ENCODE data around the gene ACACA. TPM values are rescaled to one million over a fixed set of nuclear protein-coding genes. Genes with fewer than 3 reads are reported as not detected.

The ACACA gene
- total and polyA plus RNA-seq, 2 donors (not counting 1 experiment from before 2014, with no cell fraction given) = 4.8 to 26.2 TPM

DNA sequence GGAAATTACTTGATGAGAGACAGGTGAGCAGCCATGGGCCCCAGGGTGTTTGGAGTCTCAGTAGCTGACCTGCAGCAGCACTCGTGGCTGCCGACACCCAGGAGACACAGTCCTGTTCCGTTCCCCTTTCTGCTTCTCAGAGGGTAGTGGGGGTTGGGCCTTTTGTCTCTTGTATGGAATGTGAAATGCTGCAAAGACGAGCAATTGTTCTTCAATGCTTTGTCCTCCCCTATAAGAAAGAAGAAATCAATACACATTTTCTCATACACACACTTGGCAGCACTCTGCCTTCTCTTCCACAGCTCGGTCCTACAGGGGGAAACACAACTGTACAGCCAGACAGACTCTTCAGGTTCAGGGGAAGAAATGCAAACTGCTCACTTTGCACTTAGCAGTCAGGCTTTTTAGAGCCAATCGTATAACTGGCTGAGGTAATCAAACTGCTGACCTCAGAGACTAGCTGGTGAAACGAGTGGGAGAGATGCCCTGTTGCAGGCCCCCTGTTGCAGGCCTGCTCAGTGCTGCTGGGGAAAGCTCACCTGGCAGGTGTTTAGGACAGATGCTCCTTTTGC, 361.2 kb downstream of the ACACA start:
- no peaks in the 10 kb centered on the region for H3K27me3 Mint-ChIP-seq
- ChIA-PET CTCF (interaction anchor here (0.6 to 7.7 kb wide), 6 partner anchors 17 to 447 kb away, joined by 3 to 150 read pairs (median 4); partner anchors contain the start of gene MRM1), POLR2A (interaction anchor here (0.7 kb wide), 1 partner anchor 97 kb away, joined by 3 read pairs; no protein-coding TSS in a partner anchor)
- Histone ChIP-seq H3K4me2 (replicated peaks; ENCODE audit: low read depth, low read length, poor library complexity, severe bottlenecking) (no peak overlapping the region), H4K20me1 (ENCODE audit: control insufficient read depth, insufficient read depth, low read length, poor library complexity, severe bottlenecking) (peaks cover 15% of the 10 kb centered on the region), H3K27me3 (replicated peaks in 1 of 4; ENCODE audit: control extremely low read depth in 1 of 4, control insufficient read depth in 3 of 4, insufficient read depth in 4 of 4, low read length in 3 of 4) (no peaks in the 10 kb centered on the region), H3K4me1 (ENCODE audit: control insufficient read depth in 2 of 2, insufficient read depth in 2 of 2, low read length in 2 of 2) (peaks cover 3 to 6% of the 10 kb centered on the region in 2 donors), H3K27ac (ENCODE audit: low read length in 2 of 2) (peak overlapping the region in 1 of 2 donors; percentile 41), H3K4me3 (ENCODE audit: control extremely low read depth in 1 of 5, extremely low read depth in 1 of 5, insufficient read depth in 1 of 5, low read depth in 2 of 5, low read length in 4 of 5) (no peak overlapping the region), H3K9ac (ENCODE audit: low read length) (no peak overlapping the region), H3K9me3 (ENCODE audit: control extremely low read depth in 1 of 3, control insufficient read depth in 2 of 3, insufficient read depth in 1 of 3, low read length in 2 of 3) (no peaks in the 10 kb centered on the region), H3K79me2 (ENCODE audit: control insufficient read depth, insufficient read depth, low read length) (peaks cover 11% of the 10 kb centered on the region), H2AFZ (ENCODE audit: insufficient read depth, low read depth, low read length, poor library complexity, severe bottlenecking) (no peak overlapping the region), H3K36me3 (replicated peaks in 1 of 2; ENCODE audit: control extremely low read depth in 1 of 2, control insufficient read depth in 1 of 2, extremely low read depth in 1 of 2, insufficient read depth in 2 of 2, low read length in 1 of 2) (peaks cover 0 to 34% of the 10 kb centered on the region in 2 experiments)
- no peaks in the 10 kb centered on the region for H3K9me3 Mint-ChIP-seq (ENCODE audit: insufficient read depth)
- TF ChIP-seq, protein P1, sequence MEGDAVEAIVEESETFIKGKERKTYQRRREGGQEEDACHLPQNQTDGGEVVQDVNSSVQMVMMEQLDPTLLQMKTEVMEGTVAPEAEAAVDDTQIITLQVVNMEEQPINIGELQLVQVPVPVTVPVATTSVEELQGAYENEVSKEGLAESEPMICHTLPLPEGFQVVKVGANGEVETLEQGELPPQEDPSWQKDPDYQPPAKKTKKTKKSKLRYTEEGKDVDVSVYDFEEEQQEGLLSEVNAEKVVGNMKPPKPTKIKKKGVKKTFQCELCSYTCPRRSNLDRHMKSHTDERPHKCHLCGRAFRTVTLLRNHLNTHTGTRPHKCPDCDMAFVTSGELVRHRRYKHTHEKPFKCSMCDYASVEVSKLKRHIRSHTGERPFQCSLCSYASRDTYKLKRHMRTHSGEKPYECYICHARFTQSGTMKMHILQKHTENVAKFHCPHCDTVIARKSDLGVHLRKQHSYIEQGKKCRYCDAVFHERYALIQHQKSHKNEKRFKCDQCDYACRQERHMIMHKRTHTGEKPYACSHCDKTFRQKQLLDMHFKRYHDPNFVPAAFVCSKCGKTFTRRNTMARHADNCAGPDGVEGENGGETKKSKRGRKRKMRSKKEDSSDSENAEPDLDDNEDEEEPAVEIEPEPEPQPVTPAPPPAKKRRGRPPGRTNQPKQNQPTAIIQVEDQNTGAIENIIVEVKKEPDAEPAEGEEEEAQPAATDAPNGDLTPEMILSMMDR (IDR thresholded peaks at IDR 0.05) = no peak
- TF ChIP-seq EZH2 (IDR thresholded peaks at IDR 0.05; ENCODE audit: borderline replicate concordance, insufficient read depth, low read depth, low read length, poor library complexity, severe bottlenecking) = no peak
- 83% methylated on average over 5 of the region's 7 CpGs for WGBS (ENCODE audit: insufficient coverage)
- ATAC-seq (ENCODE audit: low read depth) (no peak), DNase-seq (no peak)
- H3K27ac Mint-ChIP-seq = peak overlapping the region; percentile 1
- intact Hi-C loops (cut with micrococcal nuclease) = loop anchor here (5.0 kb wide), 1 partner anchor 338 kb away; no protein-coding TSS in a partner anchor
- no peak overlapping the region for H3K4me3 Mint-ChIP-seq
- peaks cover 14% of the 10 kb centered on the region for H3K4me1 Mint-ChIP-seq

DNA sequence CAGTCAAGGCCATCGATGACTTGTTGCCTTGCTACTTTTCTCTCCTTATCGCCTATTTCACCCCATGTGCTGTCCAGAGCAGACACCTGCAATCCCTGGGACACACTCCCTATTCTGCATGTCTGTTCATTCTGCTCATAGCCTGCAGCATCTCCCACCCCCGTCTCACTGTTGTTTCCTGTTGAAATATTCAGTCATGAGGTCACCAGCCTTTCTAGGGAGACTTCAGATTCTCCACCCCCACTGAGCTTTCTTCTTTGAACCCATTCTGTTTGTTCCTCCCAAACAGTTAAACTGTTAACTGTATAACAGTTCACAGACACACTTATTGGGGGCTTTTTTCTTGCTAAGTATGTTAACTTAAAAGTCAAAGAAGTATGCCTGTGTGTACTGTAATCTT, 363.4 kb downstream of the ACACA start:
- Histone ChIP-seq H3K4me3 (ENCODE audit: control extremely low read depth in 1 of 5, extremely low read depth in 1 of 5, insufficient read depth in 1 of 5, low read depth in 2 of 5, low read length in 4 of 5) (no peak overlapping the region), H2AFZ (ENCODE audit: insufficient read depth, low read depth, low read length, poor library complexity, severe bottlenecking) (no peak overlapping the region), H3K27me3 (replicated peaks in 1 of 4; ENCODE audit: control extremely low read depth in 1 of 4, control insufficient read depth in 3 of 4, insufficient read depth in 4 of 4, low read length in 3 of 4) (no peaks in the 10 kb centered on the region), H3K4me1 (ENCODE audit: control insufficient read depth in 2 of 2, insufficient read depth in 2 of 2, low read length in 2 of 2) (peaks cover 3 to 6% of the 10 kb centered on the region in 2 donors), H3K9ac (ENCODE audit: low read length) (no peak overlapping the region), H3K9me3 (ENCODE audit: control extremely low read depth in 1 of 3, control insufficient read depth in 2 of 3, insufficient read depth in 1 of 3, low read length in 2 of 3) (no peaks in the 10 kb centered on the region), H4K20me1 (ENCODE audit: control insufficient read depth, insufficient read depth, low read length, poor library complexity, severe bottlenecking) (peaks cover 5% of the 10 kb centered on the region), H3K79me2 (ENCODE audit: control insufficient read depth, insufficient read depth, low read length) (peaks cover 5% of the 10 kb centered on the region), H3K27ac (ENCODE audit: low read length in 2 of 2) (no peak overlapping the region), H3K4me2 (replicated peaks; ENCODE audit: low read depth, low read length, poor library complexity, severe bottlenecking) (no peak overlapping the region), H3K36me3 (replicated peaks in 1 of 2; ENCODE audit: control extremely low read depth in 1 of 2, control insufficient read depth in 1 of 2, extremely low read depth in 1 of 2, insufficient read depth in 2 of 2, low read length in 1 of 2) (peaks cover 1 to 31% of the 10 kb centered on the region in 2 experiments)
- no peaks in the 10 kb centered on the region for H3K9me3 Mint-ChIP-seq (ENCODE audit: insufficient read depth)
- ChIA-PET POLR2A (no interaction called here), CTCF (interaction anchor here (0.7 to 7.7 kb wide), 2 partner anchors 414 to 894 kb away, joined by 3 to 150 read pairs; no protein-coding TSS in a partner anchor)
- DNase-seq = no peak
- no peak overlapping the region for H3K27ac Mint-ChIP-seq
- H3K4me3 Mint-ChIP-seq = no peak overlapping the region
- peaks cover 14% of the 10 kb centered on the region for H3K4me1 Mint-ChIP-seq
- intact Hi-C loops (cut with micrococcal nuclease) = no loop called here
- ATAC-seq (ENCODE audit: low read depth) = no peak
- WGBS (ENCODE audit: insufficient coverage) = 92% methylated on average over 3 of the region's 3 CpGs
- no peaks in the 10 kb centered on the region for H3K27me3 Mint-ChIP-seq
- TF ChIP-seq, protein P1 (IDR thresholded peaks at IDR 0.05) = no peak
- TF ChIP-seq EZH2 (IDR thresholded peaks at IDR 0.05; ENCODE audit: borderline replicate concordance, insufficient read depth, low read depth, low read length, poor library complexity, severe bottlenecking) = no peak

All from B cell (primary cell).